NOMO-1 treated with DMSO at 0.1 percent for 48 hours (cell line): ENCODE measurements around the gene HOXD8.
A peak's percentile ranks its signal among the peaks of the same experiment; 100 is the strongest.

Source experiments
- DNase-seq: peaks from one replicate; lab custom pipeline; 2025; ENCODE audit not compliant: unreplicated experiment; lab: John Stamatoyannopoulos, UW

HOXD8 gene

DNA sequence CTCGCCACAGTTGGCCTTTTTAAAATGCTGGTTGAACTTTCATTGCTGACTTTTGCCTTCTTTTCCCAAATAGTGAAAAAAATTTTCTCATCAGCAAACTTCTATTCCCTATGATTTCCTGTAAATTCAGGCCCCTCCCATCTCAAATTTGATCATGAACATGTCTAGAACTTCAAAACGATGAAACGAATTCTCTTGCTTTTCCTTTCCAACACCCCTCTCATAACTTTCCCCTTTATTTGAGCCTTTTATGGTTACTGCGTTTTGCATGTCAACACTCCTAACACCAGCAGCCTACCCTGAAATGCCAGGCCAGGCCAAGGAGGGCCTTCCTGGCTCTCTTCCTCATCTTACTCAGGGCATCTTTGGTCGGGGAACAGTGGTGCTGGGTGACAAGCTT lies 38.6 kb upstream of the HOXD8 start:
- no peak for DNase-seq

DNA sequence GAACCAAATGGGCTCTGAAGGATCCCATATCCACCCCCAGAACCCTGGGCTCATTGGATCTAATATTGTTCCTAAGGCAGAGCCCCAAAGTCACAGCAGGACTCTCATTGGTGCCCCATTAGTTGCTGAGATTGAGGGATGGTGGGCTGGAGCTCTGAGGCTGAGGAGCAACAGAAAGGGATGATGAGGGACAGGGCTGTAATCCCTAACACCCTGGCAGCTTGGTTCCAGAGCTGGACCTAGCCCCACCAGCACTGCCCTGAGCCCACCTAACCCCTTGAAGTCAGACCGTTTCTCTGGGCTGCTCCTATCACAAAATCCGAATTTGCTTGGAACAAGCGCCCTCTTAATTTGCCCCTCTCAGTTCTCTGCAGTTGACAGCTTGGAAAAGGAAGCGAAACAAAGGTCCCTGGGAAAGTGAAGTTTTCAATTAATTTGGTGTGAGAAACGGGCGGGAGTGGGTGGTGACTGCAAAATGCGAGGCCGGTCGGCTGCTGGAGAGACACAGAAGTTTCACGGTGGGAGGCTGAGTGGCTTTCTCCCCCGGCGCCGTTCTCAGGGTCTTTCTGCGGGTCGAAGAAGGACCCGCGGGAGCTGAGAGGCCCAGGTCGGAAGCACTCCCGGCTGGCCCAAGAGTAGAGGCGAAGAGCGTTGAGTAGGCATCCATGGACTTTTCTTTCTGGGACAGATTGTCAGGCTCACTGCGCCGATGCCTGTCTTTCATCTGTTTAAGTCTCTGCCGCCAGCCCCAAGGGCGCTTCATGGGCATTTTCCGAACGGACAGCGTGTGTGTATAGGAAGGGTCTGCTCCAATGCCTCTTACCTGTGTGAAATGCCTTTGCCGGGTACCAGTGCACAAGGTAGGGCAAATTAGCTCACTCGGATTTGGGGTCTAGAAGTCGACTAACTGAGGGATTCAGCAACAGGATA lies 37.9 kb upstream of the HOXD8 start:
- DNase-seq = peak; percentile 12

DNA sequence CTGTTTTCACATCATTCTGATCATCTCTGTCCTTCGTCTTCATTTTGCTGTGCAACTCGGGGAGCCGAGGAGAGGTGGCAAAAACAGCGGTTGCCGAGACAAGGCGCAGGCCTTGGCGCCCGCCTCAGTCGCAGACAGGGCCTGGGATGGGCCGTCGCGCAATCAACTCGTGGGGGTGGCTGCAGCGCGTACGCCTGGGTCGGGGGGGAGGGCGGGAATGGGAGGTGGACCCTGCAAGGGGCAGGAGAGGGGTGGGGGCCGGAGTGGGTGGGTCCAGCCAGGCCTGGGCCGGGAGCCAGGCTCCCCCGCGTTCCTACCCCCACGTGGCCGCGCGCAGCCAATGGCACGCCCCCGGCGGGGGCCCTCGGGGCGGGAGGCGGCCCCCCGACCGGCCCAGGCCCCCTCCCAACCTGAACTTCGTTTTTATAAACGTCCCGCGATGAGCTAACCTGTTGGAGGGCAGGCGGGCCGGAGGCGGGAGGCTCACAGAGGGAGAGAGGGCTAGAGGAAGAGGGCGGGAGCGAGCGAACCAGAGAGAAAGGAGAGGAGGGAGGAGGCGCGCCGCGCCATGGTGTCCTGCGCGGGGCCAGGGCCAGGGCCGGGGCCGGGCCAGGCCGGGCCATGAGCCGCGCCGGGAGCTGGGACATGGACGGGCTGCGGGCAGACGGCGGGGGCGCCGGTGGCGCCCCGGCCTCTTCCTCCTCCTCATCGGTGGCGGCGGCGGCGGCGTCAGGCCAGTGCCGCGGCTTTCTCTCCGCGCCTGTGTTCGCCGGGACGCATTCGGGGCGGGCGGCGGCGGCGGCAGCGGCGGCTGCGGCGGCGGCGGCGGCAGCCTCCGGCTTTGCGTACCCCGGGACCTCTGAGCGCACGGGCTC lies 37.0 kb upstream of the HOXD8 start, which contains the start of gene HOXD13:
Gene HOXD13 (plus strand): TSS at position 452 of the 875 bp plus-strand sequence. CDS start 170 bp downstream, at position 622.
- DNase-seq = no peak

DNA sequence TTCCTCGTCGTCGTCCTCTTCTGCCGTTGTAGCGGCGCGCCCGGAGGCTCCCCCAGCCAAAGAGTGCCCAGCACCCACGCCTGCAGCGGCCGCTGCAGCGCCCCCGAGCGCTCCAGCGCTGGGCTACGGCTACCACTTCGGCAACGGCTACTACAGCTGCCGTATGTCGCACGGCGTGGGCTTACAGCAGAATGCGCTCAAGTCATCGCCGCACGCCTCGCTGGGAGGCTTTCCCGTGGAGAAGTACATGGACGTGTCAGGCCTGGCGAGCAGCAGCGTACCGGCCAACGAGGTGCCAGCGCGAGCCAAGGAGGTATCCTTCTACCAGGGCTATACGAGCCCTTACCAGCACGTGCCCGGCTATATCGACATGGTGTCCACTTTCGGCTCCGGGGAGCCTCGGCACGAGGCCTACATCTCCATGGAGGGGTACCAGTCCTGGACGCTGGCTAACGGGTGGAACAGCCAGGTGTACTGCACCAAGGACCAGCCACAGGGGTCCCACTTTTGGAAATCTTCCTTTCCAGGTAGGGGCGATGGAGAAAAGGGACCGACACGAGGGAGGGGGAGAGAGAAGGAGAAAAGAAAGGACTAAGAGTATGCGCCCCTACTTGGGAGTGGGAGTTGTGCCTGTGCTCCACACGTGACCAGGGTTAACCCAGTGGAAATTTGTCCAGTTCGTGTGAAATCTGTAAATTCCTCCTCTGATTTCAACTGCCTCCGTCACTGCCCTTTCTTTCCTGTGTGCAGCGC lies 36.2 kb upstream of the HOXD8 start:
- no peak for DNase-seq

DNA sequence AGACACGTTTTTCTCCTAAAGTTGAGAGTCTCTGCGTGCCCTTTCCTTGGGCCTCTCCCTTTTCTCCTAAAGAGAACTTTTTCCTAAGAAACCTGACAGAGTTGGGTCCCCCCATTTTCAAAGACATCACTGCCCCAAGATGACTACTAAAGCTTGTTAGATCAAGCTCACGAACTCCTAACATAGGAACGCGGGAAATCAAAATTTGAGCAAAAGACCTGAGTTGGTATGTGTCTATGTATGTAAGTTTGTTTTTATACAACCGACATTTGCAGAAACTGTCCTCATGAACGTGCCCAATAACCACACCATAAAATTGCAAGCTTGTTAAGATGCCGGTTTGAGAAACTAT lies 35.6 kb upstream of the HOXD8 start:
- no peak for DNase-seq

DNA sequence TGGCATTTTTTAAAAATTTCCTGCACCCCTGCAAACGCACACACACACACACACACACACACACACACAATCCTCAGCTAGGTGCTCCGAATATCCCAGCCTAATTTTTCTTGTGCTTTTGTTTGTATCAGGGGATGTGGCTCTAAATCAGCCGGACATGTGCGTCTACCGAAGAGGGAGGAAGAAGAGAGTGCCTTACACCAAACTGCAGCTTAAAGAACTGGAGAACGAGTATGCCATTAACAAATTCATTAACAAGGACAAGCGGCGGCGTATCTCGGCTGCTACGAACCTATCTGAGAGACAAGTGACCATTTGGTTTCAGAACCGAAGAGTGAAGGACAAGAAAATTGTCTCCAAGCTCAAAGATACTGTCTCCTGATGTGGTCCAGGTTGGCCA lies 35.2 kb upstream of the HOXD8 start:
- DNase-seq = no peak

DNA sequence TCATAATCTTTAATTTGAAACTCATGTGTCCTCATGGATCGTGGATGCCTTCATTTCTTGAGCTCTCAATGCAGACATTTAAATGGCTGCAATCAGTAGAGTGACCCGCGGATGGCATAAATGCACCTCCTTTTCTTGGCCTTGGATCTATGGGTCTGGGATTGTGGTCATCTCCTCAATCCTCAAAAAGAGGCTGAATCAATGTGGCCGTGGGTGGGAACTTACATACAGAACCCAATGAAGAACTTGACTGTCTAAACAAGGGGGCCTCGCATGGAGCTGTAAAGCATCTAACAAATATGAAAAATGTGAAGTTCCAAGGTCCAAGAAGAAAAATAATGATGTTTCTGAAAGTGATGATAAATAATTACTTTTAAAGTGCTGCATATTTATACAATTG lies 34.1 kb upstream of the HOXD8 start:
- DNase-seq = no peak

DNA sequence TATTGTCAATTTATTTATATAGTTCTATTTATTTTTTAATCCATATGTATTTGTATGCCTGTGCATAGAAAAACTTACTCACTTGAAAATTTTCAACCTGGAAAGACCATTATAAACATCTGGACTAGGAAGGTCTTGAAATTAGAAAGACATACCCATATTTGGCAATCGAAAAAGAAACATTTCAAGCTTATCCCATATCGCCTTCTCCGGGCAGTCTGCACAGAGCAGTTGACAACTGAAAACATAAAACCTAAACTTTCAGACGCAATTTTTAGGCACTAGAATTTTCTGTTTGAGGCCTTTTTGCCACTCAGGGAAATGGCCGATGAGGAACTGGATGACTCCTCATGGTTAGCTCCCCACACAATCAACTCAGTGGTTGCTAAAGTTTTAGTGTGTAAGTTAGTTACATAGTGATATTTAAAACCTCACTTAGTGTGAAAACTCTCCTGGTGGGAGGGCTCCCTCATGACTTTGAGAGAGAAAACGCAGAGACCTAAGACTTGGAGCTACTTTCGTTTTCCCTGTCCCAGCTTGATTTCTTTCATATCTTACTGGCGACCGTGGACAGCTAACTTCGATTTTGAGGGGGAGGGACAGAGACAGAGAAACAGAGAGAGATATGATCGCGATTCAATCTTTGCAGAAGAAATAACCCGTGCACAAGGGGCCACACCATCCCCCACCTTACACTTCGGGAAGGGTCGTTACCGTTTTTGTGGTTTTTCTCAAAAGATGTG lies 33.1 kb upstream of the HOXD8 start:
- DNase-seq = no peak

DNA sequence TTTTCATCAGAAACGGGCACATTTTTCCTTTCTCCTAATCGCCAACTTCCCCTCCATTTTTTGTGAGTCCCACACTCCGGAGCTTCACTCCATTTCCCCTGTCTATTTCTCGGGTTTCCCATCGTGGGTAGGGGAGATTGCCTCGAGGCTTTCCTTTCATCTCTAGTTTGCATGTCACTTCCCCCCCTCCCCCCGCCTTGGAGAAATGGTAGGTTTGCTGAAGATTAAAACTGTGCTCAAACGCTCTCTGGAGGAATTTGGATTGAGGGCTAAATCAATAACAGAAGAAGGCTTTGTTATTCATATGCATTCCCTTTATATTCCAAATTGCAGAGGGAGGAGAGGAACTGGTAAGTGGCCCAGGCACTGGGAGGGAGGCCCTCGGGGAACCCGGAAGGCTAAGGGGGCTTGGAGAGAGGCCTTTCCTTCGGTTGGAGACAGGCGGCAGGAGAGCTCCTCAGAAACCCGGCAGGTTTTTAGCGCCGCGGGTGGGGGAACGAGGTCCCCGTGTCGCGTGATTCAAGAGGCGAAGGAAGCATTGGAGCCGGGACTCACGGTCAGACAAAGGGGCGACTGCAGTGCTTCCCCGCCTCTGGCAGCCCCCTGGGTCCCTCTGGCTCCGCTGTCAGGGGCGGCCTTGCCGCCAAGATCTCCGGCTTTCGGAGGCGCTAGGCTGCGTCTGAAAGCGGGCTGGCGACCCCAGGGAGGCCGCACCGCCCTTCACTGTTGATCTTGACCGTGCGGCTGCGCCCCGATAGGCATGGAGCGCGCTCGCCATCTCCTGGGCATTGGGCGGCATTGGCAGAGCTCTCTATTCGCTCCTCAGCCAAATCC lies 32.3 kb upstream of the HOXD8 start:
- peak; percentile 66 for DNase-seq

DNA sequence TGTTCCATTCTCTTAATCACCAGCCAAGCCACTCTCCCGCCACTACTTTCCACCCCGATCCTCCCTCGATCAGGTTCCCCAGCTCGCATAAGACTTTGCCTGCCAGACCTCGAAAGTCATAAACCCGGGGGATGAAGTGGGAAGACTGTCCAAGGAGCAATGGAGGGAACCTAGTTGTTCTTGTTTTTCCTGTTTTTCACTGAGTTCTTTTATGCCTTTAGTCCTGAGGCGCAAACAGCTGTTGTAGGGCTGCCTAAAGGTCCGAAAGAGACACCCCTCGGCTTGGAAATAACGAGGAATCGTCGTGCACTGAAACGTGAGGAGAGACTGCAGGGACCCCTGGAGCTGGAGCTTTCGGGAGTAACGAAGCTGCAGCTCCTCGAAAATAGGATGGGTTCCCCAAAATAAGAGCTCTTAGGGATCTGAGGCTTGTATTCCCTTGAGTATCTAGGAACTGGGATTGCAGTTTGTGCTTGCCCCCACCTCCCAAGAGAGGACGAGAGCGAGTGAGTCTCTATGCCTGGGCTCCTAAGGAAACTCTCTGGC lies 31.6 kb upstream of the HOXD8 start:
- no peak for DNase-seq

DNA sequence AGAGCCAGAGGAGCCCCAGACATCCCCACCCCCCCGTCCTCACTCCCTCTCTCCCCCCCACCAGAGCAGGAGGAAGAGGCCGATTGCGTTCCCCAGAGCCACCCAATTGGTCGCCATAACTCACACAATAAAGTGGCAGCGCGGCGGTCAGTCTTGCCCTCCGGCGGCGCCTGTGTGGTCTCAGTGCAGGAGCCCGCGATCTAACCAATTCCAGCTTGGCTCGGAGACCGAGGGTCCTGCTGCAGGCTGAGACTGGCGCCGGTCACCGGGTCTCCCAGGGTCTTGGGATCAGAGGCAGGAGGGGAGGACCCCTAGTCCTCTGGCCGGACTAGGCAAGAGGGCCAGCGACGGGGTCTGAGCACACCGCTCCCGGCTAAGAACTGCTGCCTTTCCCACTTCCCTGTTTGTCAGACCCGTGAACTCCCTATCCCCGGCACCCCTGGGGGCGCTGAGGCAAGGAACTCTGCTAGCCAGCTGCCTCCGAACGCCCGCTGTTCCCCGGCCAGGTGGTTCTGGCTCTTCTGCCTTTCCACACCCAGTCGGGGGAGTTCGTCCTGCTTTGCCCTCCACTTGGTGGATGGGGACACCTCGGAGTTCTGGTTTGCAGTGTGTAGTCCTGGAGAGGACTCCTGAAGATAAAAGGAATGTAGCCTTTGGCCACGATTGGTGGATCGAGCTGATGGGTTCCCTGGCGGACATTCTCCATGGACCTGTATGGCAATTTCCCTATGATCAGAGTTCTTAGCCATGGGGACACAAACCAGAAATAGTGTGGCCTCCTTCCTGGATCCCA lies 30.9 kb upstream of the HOXD8 start:
- no peak for DNase-seq

DNA sequence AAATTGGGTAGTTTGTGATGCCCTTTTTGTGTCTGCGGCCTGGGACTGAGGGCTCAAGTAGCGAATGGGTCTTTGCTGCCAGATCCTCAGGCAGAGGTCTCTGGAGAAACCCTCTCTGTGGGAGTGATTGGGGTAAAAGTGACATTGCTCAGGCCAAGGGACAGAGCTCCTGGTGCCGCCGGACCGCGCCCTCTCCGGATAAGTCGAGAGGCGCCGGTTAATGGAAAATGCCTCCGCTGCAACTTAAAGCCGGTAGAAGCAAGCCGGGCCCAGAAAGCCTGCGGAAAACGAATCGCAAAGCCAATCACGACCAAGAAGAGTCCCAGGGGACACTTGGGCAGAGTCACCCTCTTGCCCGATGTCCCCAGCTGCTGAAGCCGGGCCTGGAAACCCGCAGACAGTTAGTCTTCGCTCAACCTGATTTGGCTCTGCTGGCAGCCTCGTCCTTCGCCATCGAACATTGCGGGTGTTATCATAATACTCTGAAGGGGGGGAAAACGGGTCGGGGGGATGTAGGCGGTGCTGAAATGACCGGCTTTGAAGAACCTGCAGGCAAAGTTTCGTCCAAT lies 30.3 kb upstream of the HOXD8 start:
- no peak for DNase-seq

DNA sequence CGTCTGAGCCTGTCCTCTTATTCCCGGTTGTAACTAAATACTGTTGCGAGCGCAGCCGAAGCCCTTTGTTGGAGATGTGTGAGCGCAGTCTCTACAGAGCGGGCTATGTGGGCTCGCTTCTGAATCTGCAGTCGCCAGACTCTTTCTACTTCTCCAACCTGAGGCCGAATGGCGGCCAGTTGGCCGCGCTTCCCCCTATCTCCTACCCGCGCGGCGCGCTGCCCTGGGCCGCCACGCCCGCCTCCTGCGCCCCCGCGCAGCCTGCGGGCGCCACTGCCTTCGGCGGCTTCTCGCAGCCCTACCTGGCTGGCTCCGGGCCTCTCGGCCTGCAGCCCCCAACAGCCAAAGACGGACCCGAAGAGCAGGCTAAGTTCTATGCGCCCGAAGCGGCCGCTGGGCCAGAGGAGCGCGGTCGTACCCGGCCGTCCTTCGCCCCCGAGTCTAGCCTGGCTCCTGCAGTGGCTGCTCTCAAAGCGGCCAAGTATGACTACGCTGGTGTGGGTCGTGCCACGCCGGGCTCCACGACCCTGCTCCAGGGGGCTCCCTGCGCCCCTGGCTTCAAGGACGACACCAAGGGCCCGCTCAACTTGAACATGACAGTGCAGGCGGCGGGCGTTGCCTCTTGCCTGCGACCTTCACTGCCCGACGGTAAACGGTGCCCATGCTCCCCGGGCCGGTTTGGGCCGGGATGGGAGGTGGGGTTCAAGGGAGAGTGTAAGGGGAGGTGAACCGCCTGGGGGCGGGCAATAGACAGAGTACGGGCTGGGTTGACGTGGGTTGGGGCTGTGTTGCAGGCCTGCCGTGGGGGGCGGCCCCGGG lies 29.6 kb upstream of the HOXD8 start, which contains the start of gene HOXD12:
Gene HOXD12 (plus strand): TSS at position 68 of the 819 bp plus-strand sequence. CDS start 7 bp downstream, at position 75.
- DNase-seq = no peak

DNA sequence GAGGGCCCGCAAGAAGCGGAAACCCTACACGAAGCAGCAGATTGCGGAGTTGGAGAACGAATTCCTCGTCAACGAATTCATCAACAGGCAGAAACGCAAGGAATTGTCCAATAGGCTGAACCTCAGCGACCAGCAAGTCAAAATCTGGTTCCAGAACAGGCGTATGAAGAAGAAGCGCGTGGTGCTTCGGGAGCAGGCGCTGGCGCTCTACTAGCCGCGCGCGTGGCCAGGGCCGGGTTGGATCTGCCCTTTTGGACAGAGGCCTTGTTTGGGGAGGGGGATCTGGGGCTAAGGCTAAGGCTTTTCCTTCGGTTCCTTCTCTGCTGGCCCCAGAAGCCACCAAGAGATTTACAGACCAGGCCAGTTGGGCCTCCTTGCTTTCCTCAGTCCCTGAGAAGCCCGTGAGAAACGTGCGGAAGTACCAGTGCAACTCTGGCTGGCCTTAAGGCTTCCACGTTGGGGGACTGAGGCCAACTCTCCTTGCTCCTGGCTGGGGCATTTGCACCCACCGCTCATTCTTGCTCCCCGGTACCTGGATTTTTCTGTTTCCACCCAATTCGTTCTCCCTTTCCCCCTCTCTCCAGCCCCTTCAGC lies 28.9 kb upstream of the HOXD8 start:
- no peak for DNase-seq

DNA sequence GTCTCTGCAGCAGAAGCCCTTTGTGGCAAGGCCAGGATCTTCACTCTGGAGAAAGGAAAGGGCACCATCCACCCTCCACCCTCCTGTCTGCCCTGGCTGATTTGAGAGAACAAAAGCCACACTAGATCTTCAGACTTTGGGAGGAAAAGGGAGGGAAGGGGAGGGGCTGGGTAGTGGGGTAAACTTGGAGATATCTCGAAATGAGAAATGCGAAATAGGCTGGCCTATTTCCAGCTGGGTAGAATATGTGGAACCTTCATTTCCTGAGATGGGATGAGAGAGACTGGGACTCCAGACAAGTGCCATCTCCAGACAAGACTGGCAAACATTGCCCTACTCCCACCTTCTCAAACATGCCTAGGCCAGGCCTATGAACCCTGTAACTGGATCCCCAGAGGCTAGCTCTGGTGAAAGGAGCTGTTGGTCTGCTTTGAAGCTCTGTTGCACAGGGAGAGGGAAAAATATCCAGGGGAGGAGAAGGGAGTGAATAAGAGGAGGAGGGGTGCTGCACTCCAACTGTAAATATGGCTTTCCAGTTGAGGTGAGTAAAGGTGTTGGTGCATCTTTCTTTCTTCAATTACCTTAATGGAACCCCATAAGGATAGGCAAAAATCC lies 28.2 kb upstream of the HOXD8 start:
- no peak for DNase-seq

DNA sequence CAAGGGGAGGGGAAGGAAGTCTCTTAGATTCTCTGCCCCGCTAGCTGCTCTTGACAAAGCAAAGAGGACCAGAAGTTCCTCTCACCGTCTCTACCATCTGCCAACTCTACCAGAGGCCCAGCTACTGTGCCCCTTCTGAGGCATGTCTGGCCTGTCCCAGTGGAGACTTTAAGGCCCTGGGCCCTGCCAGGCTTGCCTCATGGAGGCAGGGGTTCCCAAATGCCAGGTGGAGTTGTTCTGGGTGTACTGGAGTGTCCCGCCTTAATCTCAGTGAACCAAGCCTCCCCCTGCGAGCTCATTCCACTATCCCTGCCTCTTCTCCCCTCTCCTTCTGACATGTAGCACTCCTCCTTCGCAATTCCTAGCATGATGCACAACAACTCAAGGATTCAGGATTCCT lies 27.7 kb upstream of the HOXD8 start:
- no peak for DNase-seq
